NCI-H345 treated with DMSO at 0.1 percent for 48 hours (cell line): ENCODE results near the gene STRADA.

Experiments
- DNase-seq: peaks from one replicate; lab custom pipeline; 2025; ENCODE audit not compliant: unreplicated experiment; lab: John Stamatoyannopoulos, UW

The STRADA gene

DNA sequence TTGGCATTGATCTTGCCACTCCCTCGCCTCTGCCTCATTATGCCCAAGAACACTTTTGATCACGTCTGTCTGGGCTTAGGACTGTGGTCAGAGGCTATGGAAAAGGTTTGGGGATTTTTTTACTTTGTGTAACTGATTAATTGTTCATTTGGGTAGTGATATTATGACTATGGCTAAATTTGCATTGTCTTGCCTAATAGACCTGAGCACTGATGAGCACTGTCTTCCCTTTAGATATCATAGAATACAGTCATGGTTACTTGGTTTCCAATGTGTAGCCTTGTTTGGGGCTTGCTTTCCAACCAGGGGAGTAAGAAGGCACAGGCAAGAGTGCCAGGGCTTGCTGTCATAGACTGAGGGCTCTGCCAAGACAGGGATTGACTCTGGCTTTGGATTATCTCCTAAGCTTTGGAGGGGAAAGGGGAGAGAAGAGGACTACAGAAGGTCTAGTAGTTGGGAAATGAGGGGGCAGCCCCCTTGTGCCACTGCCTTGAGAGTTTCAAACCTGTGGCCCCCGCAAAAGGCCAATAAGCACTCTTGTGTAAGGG, 55.4 kb downstream of the STRADA start:
- no peak for DNase-seq

DNA sequence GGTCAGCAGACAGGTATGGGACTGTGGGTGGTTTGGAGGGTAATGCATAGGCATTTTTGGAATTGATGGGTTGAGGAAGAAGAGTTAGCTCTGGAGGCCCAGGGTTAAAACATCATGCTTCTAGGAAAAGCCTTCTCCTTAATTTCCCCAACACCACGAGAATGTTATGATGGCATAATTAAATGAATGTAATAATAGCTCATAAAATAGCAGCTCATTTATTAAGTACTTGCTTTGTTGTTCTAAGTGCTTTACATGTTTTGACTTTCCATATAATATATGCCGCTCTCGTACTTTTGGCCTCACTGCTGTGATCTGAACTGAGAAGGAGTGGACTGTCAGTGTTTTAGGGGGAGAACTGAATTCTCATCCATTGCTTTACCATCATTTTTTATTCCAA, 56.0 kb downstream of the STRADA start:
- no peak for DNase-seq

DNA sequence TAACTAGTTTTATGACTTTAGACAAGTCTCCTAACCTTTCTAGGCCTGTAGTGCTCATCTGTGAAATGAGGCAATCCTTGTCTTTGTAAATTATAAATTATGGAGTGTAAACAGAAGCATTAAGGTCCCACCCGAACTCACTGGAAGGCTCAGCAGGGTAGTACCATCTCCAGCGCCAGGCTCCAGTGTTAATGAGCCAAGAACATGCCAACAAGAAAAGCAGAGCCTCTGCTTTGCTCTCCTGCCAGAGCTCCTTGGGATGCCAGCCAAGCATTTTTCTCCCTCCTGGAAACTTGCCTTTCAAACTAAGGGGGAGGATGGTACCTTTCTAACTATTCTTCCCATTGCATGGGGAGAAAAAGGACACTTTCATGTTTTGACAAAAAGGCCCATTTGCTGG, 56.6 kb downstream of the STRADA start:
- DNase-seq = no peak

DNA sequence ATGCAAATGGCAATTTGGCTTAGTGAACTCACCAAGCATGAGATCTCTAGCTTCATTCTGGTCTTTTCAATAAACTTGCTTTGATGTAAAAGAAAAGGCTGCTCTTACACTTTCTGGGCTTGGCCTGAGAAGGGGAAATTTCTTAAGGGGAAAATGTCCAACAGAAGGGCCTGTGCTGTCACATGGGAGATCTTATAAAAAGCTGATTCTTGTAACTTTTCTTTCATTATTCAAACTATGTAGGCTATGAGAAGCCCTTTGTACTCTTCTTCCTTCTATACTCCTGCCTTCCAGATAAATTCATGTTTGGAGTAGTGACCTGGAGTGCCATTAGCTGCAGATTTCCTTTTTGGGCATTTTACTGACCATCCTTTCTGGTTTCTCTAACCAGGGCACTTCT, 58.6 kb downstream of the STRADA start:
- no peak for DNase-seq

DNA sequence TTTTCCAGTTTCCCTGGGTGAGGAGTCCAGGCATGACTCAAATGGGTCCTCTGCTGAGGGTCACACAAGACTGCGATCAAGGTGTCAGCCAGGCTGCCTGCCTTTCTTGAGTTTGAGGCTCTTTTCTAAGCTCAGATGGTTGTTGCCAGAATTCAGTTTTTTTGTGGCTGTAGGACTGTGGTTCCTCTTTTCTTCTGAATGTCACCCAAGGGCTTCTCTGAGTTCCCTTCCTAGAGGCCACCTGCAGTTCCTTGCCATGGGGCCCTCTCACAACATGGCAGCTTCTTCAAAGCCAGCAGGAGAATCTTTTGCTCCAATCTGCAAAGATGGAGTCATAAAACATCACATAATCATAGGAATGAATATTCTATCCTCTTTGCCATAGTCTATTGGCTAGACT, 59.2 kb downstream of the STRADA start:
- DNase-seq = no peak

DNA sequence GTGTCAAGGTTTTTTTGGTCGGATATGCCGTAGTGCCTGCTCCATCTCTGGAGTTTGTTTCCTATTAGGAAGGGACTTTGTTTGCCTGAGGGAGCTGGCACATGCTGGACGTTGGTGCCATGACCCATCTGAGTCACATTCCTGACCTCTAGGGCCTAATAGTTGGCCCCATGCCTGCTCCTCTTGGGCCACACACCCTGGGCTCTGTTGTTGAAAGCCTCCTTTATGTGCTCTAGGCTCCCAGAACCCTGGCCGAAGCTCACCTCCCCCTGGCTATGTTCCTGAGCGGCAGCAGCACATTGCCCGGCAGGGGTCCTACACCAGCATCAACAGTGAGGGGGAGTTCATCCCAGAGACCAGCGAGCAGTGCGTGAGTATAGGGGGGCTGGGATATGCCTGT, 60.1 kb downstream of the STRADA start:
- DNase-seq = no peak

DNA sequence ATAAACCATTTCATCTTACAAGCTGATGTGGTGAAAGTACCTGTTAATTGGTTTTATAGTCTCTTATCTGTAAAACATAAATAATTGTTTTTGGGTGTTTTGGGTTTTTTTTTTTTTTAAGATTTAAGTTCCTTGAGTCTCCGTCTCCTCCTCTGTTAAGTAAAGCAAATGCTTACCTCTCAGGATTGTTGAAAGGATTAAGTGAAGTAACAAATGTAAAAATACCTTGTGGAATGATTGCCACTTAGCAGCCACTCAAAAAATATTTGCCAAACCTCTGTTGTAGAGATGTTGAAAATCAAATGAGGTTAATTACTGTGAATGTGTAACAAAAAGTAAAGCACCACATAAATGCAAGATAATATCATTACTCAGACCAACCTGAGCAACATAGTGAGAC, 60.9 kb downstream of the STRADA start:
- DNase-seq = no peak

DNA sequence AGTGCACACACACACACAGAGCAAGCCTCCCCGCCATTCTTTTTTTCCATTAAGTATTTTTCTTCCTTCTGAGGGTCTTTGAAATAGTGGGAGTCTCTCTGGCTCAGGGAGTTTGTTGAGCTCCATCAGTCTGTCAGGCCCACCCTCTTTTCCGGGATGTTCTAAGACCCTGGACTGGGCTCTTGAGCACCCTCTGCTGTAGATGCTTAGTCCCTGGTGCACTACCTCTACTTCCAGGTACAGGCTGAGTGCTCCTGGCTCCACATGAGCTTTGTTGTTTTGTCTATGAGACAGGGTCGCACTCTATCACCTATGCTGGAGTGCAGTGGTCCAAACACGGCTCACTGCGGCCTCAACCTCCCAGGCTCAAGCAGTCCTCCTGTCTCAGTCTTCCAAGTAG, 62.4 kb downstream of the STRADA start:
- no peak for DNase-seq

DNA sequence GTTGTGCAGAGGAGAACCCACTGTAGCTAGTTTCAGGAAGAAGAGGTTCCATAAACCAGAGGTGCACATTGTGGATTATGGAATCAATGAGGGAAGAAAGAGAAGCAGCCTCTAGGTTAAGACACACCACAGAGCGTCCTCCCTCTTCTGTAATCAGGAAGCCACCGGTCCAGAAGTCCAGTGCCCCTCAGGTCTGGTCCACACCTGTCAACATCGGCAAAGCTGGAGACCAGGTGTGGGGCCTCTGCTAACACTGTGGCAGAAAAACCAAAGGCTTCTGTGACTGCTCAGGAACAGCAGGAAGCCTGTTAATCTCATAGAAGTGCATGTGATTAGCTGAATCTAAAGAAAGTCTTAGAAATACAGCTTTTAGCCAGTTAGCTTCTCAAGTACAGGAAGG, 65.0 kb downstream of the STRADA start:
- DNase-seq = no peak

DNA sequence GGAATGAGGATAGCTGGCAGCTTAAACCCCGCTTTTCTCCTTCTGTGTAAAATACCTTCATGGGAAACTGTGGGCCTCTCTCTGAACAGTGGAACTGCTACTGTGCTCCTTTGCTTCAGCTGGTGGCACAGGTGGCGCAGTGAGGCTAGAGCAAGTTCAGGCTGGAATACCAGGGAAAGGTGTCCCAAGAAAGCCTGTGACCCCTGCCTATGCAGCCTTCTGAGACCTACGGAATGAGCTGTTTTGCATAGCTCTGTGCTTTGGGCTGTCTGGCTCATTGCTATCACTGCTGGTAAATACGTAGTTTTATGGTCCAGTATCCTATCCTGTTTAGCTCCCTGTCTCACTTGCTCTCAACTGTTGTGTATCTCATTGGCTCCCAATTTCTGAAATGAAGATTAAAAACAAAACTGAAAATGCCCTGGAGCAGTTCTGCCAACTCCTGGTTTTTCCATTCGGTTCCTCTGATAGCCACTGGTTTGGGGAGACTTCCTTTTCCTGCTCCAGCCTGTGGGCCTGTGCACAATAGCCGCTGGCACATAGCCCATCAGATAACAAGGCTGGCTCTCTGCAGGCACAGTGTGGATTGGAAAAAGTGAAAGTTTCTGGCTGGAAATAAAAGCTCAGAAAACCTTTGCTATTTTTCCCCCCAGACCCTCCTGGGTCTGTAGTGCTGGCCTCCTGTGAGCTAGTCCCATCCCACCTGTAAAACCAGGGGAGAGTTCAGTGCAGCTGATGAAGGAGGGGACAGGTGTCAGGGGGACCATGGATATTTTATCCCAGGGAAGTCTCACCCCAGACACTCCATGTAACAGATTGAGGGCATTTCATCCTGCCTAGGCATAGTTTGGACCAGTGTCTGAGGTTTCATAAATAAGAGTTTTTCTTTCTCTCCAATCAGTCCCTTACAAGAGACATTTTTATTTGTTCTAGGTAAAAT, 65.7 kb downstream of the STRADA start:
- DNase-seq = no peak

DNA sequence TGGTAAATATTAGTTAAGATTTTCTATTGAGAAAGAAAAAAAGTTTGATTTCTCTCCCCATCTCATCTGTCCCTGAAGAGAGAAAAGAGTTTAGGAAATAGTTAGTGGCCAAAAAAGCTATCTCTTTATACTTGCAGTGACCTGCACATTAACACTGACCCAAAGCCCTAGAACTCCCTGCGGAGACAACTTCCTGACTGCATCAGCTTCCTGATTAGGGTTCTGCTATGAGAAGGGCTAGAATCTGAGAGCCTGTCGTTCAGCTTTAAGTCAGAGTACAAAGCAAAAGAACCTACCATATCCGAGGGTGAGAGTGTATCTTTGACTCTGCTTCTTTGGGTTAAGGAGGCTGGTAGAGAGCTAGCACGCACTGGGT, 66.4 kb downstream of the STRADA start:
- DNase-seq = no peak

DNA sequence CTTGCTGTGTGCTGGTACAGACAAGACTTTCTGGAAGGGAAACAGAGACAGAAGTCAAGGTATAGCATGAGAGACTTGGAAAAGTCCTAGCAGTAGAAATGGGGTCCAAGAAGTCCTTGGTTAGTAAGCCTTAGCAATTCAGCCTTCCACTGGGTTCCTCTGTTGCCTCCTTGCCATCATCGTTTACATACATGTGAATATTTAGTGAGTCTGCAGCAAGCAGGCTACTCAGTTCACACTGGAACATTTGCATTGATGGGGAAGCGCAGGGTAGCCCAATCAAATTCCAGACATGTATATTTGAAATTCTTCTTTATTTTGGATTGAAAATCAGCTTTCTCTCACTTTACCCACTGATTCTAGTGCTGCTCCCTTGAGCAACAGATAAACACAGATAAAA, 68.7 kb downstream of the STRADA start:
- DNase-seq = no peak

DNA sequence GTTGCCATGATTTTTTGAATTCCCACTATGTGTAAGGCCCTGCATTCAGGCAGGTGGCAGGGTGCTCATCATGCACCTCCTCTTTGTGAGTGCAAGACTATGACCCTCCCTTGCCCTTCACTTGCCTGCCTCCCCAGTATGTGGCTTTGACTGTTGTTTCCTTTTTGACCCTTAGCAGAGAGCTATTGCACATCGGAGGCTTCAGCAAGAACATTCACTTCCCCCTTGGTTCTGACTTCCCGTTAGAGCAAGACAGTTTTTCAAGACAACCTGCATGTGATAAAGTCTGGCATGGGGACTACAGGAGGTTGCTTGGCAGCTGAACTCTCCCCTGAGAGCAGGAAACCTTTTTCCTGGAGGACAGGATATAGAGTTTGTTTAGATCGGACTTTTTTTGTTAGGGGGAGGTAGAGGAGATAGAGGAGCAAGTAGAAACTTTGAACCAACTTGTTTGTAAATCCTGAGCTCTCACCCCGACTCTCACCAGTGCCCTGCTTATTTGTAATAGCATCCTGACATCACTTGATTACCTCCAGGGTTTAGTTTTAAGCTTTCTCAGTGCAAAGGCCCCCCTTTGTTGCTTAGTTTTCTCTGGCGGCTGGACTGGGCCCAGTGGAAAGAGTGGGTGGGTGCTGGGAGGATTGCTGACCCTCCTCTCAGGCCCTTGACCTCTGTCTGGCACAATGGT, 75.9 kb downstream of the STRADA start:
- no peak for DNase-seq

DNA sequence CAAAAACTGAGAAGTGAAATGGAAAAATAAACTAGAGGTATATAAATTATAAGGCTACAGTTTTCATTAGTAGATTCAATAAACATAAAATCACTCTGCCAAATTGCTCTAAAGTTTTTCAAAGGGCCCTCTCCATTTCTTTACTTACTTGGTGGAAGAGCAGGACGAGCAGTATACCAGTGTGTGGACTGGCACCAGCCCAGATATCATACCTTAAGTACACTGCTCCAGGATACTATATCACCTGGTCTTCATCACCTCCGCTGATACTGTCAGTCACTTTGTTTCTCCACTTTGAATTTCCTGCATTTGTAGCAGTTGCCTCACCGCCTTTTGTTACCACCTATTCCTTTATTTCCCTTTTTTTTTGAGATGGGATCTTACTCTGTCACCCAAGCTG, 81.7 kb downstream of the STRADA start:
- no peak for DNase-seq

DNA sequence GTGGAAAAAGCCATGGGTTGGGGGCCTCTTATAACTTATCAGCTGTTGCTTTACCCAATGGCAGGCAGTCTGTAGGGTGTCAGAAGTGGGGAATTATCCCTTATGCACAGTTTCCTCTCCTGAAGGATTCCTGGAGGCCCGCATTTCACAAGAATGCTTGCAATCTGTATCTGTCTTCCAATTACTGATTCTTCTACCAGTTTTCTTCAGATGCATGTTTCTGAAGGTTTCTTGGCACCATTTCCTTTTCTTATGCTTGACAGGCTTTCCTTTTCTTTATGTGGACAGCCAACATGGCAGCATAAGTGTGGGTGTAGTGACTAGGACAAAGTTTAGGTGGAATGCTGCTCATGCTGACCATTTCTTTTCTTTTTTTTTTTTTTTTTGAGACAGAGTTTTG, 83.2 kb downstream of the STRADA start:
- DNase-seq = no peak

DNA sequence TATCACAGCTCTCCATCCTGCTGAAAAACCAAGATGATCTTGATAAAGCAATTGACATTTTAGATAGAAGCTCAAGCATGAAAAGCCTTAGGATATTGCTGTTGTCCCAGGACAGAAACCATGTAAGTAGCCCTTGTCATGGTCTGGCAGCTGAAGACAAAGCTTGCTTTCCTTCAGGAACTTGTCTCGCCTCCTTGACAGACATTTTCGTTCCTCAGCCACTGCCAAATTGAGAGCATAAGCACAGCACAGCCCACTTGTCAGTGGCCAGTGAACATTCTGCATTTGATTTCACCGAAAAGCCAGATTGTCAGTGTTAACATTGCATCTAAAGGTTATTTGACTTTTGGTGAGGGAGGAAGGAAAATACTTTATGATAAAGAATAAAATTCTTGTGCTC, 83.8 kb downstream of the STRADA start:
- no peak for DNase-seq

DNA sequence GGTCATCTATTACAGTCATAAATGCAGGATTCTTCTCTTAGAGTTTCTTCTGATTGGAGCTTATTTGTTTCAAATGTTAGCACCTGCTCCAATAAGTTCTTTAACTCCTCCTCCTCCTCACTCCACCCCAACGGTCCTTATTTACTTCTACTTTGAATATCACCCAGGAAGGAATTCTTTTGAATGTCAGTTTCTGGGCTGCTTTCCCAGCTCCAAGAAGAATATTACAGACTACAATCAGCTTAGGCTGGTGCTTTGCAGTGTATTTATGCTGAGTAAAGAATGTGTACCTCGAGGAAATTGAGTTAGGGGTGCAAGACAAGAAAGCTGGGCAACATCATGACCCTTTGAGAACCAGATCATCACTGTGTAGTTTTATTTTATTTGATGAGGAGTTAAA, 88.5 kb downstream of the STRADA start:
- no peak for DNase-seq
